GM21723 (cell line): Measurements from ENCODE around the gene SLFNL1.

Source experiments
- ATAC-seq: cut with Tn5 transposase; IDR thresholded peaks from one replicate; pipeline ENCODE4 v1.9.1; 2021; ENCODE audit warnings: mild to moderate bottlenecking, moderate library complexity; ENCODE audit not compliant: unreplicated experiment

SLFNL1 gene

GRCh38 chr1:40966417-40966816, 55.1 kb downstream of the SLFNL1 start:
- no peak for ATAC-seq
